Measurements from ENCODE around the gene PFKFB1.

Gene PFKFB1

GRCh38 chrX:54928876-54929275, 65.1 kb downstream of the PFKFB1 start:
- Histone ChIP-seq H3K4me1 (ENCODE audit: control insufficient read depth, insufficient read depth, low read length) (no peaks in the 10 kb centered on the region), H3K36me3 (ENCODE audit: control insufficient read depth, insufficient read depth, low read length) (peaks cover 40% of the 10 kb centered on the region)
- WGBS, 2 experiments = 95 to 97% methylated on average over 3 of the region's 3 CpGs

GRCh38 chrX:54926978-54927377, 67.0 kb downstream of the PFKFB1 start:
- 94 to 98% methylated on average over 2 of the region's 2 CpGs for WGBS, 2 experiments
- Histone ChIP-seq H3K27ac (ENCODE audit: insufficient read depth, low read depth, low read length, poor library complexity, severe bottlenecking) (no peak overlapping the region), H3K9me3 (ENCODE audit: control insufficient read depth, low read length) (no peaks in the 10 kb centered on the region), H3K4me3 (ENCODE audit: insufficient read depth, low read depth, low read length) (no peak overlapping the region), H3K4me1 (ENCODE audit: control insufficient read depth, insufficient read depth, low read length) (peaks cover 3% of the 10 kb centered on the region), H3K36me3 (ENCODE audit: control insufficient read depth, insufficient read depth, low read length) (peaks cover 54% of the 10 kb centered on the region), H3K27me3 (ENCODE audit: control insufficient read depth, insufficient read depth, low read length, poor library complexity, severe bottlenecking) (no peaks in the 10 kb centered on the region)

More at GRCh38 chrX:54928876-54929275, 65.1 kb downstream of the PFKFB1 start:
- H3K9me3 ChIP-seq (ENCODE audit: control insufficient read depth, low read length) = no peaks in the 10 kb centered on the region
- H3K27ac ChIP-seq (ENCODE audit: insufficient read depth, low read depth, low read length, poor library complexity, severe bottlenecking) = no peak overlapping the region
- no peak overlapping the region for H3K4me3 ChIP-seq (ENCODE audit: insufficient read depth, low read depth, low read length)
- H3K27me3 ChIP-seq (ENCODE audit: control insufficient read depth, insufficient read depth, low read length, poor library complexity, severe bottlenecking) = no peaks in the 10 kb centered on the region

GRCh38 chrX:54923376-54923775, 70.6 kb downstream of the PFKFB1 start:
- WGBS, 2 experiments = 94 to 96% methylated on average over 7 of the region's 7 CpGs
- no peaks in the 10 kb centered on the region for H3K27me3 ChIP-seq (ENCODE audit: control insufficient read depth, insufficient read depth, low read length, poor library complexity, severe bottlenecking)
- H3K9me3 ChIP-seq (ENCODE audit: control insufficient read depth, low read length) = no peaks in the 10 kb centered on the region
- H3K36me3 ChIP-seq (ENCODE audit: control insufficient read depth, insufficient read depth, low read length) = peaks cover 38% of the 10 kb centered on the region
- H3K27ac ChIP-seq (ENCODE audit: insufficient read depth, low read depth, low read length, poor library complexity, severe bottlenecking) = no peak overlapping the region
- peaks cover 4% of the 10 kb centered on the region for H3K4me1 ChIP-seq (ENCODE audit: control insufficient read depth, insufficient read depth, low read length)
- no peak overlapping the region for H3K4me3 ChIP-seq (ENCODE audit: insufficient read depth, low read depth, low read length)

GRCh38 chrX:54922547-54922946, 71.4 kb downstream of the PFKFB1 start:
- H3K4me1 ChIP-seq (ENCODE audit: control insufficient read depth, insufficient read depth, low read length) = peaks cover 4% of the 10 kb centered on the region
- 98 to 100% methylated on average over 3 of the region's 3 CpGs for WGBS, 2 experiments
- peaks cover 33% of the 10 kb centered on the region for H3K36me3 ChIP-seq (ENCODE audit: control insufficient read depth, insufficient read depth, low read length)
- H3K9me3 ChIP-seq (ENCODE audit: control insufficient read depth, low read length) = no peaks in the 10 kb centered on the region
- H3K27me3 ChIP-seq (ENCODE audit: control insufficient read depth, insufficient read depth, low read length, poor library complexity, severe bottlenecking) = no peaks in the 10 kb centered on the region
- no peak overlapping the region for H3K4me3 ChIP-seq (ENCODE audit: insufficient read depth, low read depth, low read length)
- H3K27ac ChIP-seq (ENCODE audit: insufficient read depth, low read depth, low read length, poor library complexity, severe bottlenecking) = no peak overlapping the region

- 1% methylated on average over 29 of the region's 29 CpGs for WGBS, 2 experiments
- Histone ChIP-seq H3K9me3 (ENCODE audit: control insufficient read depth, low read length) (no peaks in the 10 kb centered on the region), H3K27me3 (ENCODE audit: control insufficient read depth, insufficient read depth, low read length, poor library complexity, severe bottlenecking) (no peaks in the 10 kb centered on the region), H3K36me3 (ENCODE audit: control insufficient read depth, insufficient read depth, low read length) (peaks cover 23% of the 10 kb centered on the region), H3K4me3 (ENCODE audit: insufficient read depth, low read depth, low read length) (peak overlapping the region; percentile 76), H3K27ac (ENCODE audit: insufficient read depth, low read depth, low read length, poor library complexity, severe bottlenecking) (peak overlapping the region; percentile 8), H3K4me1 (ENCODE audit: control insufficient read depth, insufficient read depth, low read length) (peaks cover 4% of the 10 kb centered on the region)
Measured at GRCh38 chrX:54921427-54922021, 72.5 kb downstream of the PFKFB1 start.

- Histone ChIP-seq H3K27me3 (ENCODE audit: control insufficient read depth, insufficient read depth, low read length, poor library complexity, severe bottlenecking) (no peaks in the 10 kb centered on the region), H3K36me3 (ENCODE audit: control insufficient read depth, insufficient read depth, low read length) (peaks cover 22% of the 10 kb centered on the region), H3K9me3 (ENCODE audit: control insufficient read depth, low read length) (no peaks in the 10 kb centered on the region), H3K27ac (ENCODE audit: insufficient read depth, low read depth, low read length, poor library complexity, severe bottlenecking) (peak within 1 kb of the TSS; percentile 8), H3K4me3 (ENCODE audit: insufficient read depth, low read depth, low read length) (peak within 1 kb of the TSS; percentile 76), H3K4me1 (ENCODE audit: control insufficient read depth, insufficient read depth, low read length) (peaks cover 4% of the 10 kb centered on the region)
- WGBS, 2 experiments = 1% methylated on average over 29 of the region's 29 CpGs
Measured at GRCh38 chrX:54920610-54921426, 73.2 kb downstream of the PFKFB1 start, which contains the start of gene TRO. TRO (plus strand) TSS chrX:54920824; CDS start chrX:54922247, 1,423 bp downstream.

- H3K9me3 ChIP-seq (ENCODE audit: control insufficient read depth, low read length) = no peaks in the 10 kb centered on the region
- no peaks in the 10 kb centered on the region for H3K27me3 ChIP-seq (ENCODE audit: control insufficient read depth, insufficient read depth, low read length, poor library complexity, severe bottlenecking)
- no peak overlapping the region for H3K27ac ChIP-seq (ENCODE audit: insufficient read depth, low read depth, low read length, poor library complexity, severe bottlenecking)
Measured at GRCh38 chrX:54909941-54910340, 84.0 kb downstream of the PFKFB1 start.

GRCh38 chrX:54894159-54894558, 99.8 kb downstream of the PFKFB1 start:
- WGBS, 2 experiments = 55 to 67% methylated on average over 1 of the region's 1 CpG

More at GRCh38 chrX:54909941-54910340, 84.0 kb downstream of the PFKFB1 start:
- H3K4me3 ChIP-seq (ENCODE audit: insufficient read depth, low read depth, low read length) = no peak overlapping the region
- no peaks in the 10 kb centered on the region for H3K4me1 ChIP-seq (ENCODE audit: control insufficient read depth, insufficient read depth, low read length)
- no peaks in the 10 kb centered on the region for H3K36me3 ChIP-seq (ENCODE audit: control insufficient read depth, insufficient read depth, low read length)

GRCh38 chrX:54891573-54891972, 102.4 kb downstream of the PFKFB1 start:
- Histone ChIP-seq H3K27ac (ENCODE audit: insufficient read depth, low read depth, low read length, poor library complexity, severe bottlenecking) (no peak overlapping the region), H3K4me1 (ENCODE audit: control insufficient read depth, insufficient read depth, low read length) (no peaks in the 10 kb centered on the region), H3K9me3 (ENCODE audit: control insufficient read depth, low read length) (no peaks in the 10 kb centered on the region), H3K27me3 (ENCODE audit: control insufficient read depth, insufficient read depth, low read length, poor library complexity, severe bottlenecking) (no peaks in the 10 kb centered on the region), H3K36me3 (ENCODE audit: control insufficient read depth, insufficient read depth, low read length) (no peaks in the 10 kb centered on the region), H3K4me3 (ENCODE audit: insufficient read depth, low read depth, low read length) (no peak overlapping the region)
- no CpG with 5 or more reads among the region's 3 CpGs for WGBS, 2 experiments

More at GRCh38 chrX:54894159-54894558, 99.8 kb downstream of the PFKFB1 start:
- Histone ChIP-seq H3K4me1 (ENCODE audit: control insufficient read depth, insufficient read depth, low read length) (no peaks in the 10 kb centered on the region), H3K9me3 (ENCODE audit: control insufficient read depth, low read length) (no peaks in the 10 kb centered on the region), H3K4me3 (ENCODE audit: insufficient read depth, low read depth, low read length) (no peak overlapping the region), H3K27me3 (ENCODE audit: control insufficient read depth, insufficient read depth, low read length, poor library complexity, severe bottlenecking) (no peaks in the 10 kb centered on the region), H3K27ac (ENCODE audit: insufficient read depth, low read depth, low read length, poor library complexity, severe bottlenecking) (no peak overlapping the region), H3K36me3 (ENCODE audit: control insufficient read depth, insufficient read depth, low read length) (no peaks in the 10 kb centered on the region)

- 48 to 90% methylated on average over 2 to 3 of the region's 3 CpGs for WGBS, 2 experiments
- H3K4me3 ChIP-seq (ENCODE audit: insufficient read depth, low read depth, low read length) = no peak overlapping the region
- H3K4me1 ChIP-seq (ENCODE audit: control insufficient read depth, insufficient read depth, low read length) = no peaks in the 10 kb centered on the region
- no peak overlapping the region for H3K27ac ChIP-seq (ENCODE audit: insufficient read depth, low read depth, low read length, poor library complexity, severe bottlenecking)
- no peaks in the 10 kb centered on the region for H3K27me3 ChIP-seq (ENCODE audit: control insufficient read depth, insufficient read depth, low read length, poor library complexity, severe bottlenecking)
- no peaks in the 10 kb centered on the region for H3K9me3 ChIP-seq (ENCODE audit: control insufficient read depth, low read length)
- no peaks in the 10 kb centered on the region for H3K36me3 ChIP-seq (ENCODE audit: control insufficient read depth, insufficient read depth, low read length)
Measured at GRCh38 chrX:54885740-54886139, 108.2 kb downstream of the PFKFB1 start.
